Aorta (tissue), 5 donors: ENCODE data around the gene SLC13A3. TPM values are rescaled to one million over a fixed set of nuclear protein-coding genes. Genes with fewer than 3 reads are reported as not detected.

Experiments
- ATAC-seq: fragments of 200-7000 bp; cut with Tn5 transposase; one replicate; pipeline ENCODE4 v1.9.1; 2022; ENCODE audit warnings: moderate library complexity; ENCODE audit not compliant: low FRiP score
- DNase-seq, 2 donors: peaks; one replicate each; pipeline ENCODE4 v3.0.0-alpha.2; 2020
- H3K27ac ChIP-seq, 2 donors: one replicate each; pipeline ENCODE4 v1.5.1; 2013; ENCODE audit warnings: low read length in 2 of 2, mild to moderate bottlenecking in 2 of 2, moderate library complexity in 2 of 2, control low read depth in 1 of 2, inconsistent platforms in 1 of 2, low read depth in 1 of 2
- H3K27me3 ChIP-seq, 2 donors: one replicate each; pipeline ENCODE4 v1.6.1; 2013; ENCODE audit warnings: control low read depth in 1 of 2, low read length in 1 of 2, mild to moderate bottlenecking in 1 of 2, moderate library complexity in 1 of 2; ENCODE audit not compliant: insufficient read depth in 2 of 2, control insufficient read depth in 1 of 2
- H3K36me3 ChIP-seq, 2 donors: one replicate each; pipeline ENCODE4 v1.6.1; 2013; ENCODE audit warnings: control low read depth in 1 of 2, low read length in 1 of 2, mild to moderate bottlenecking in 1 of 2; ENCODE audit not compliant: insufficient read depth in 2 of 2, control insufficient read depth in 1 of 2
- H3K4me1 ChIP-seq, 2 donors: one replicate each; pipeline ENCODE4 v1.6.1; 2013; ENCODE audit warnings: low read length in 2 of 2, control low read depth in 1 of 2, mild to moderate bottlenecking in 1 of 2, moderate library complexity in 1 of 2; ENCODE audit not compliant: insufficient read depth in 2 of 2, control insufficient read depth in 1 of 2
- H3K4me3 ChIP-seq, 2 donors: one replicate each; pipeline ENCODE4 v1.5.1; 2013; ENCODE audit warnings: low read length in 2 of 2, control low read depth in 1 of 2, mild to moderate bottlenecking in 1 of 2
- H3K9me3 ChIP-seq: one replicate; pipeline ENCODE4 v1.6.1; 2013; ENCODE audit warnings: mild to moderate bottlenecking, low read length; ENCODE audit not compliant: control insufficient read depth
- WGBS, 2 donors: extraction: QIAGEN DNeasy Blood & Tissue Kit; methylation state at CpG; one replicate each; pipeline ENCODE4 v1.1.7; 2013; 5-methylcytosine and 5-hydroxymethylcytosine counted together
- intact Hi-C, 2 donors: fragments of 100-400 bp; cut with DNase I; formaldehyde crosslinking; loops; one replicate each; pipeline versions ENCODE4 v1.14.2 to v1.15.0; 2022
- polyA plus RNA-seq, 2 donors: library from polyadenylated mRNA; stranded (reverse); fragments of 200-250 nt; gene quantifications; one replicate each; pipeline ENCODE4 v1.2.3, GENCODE V29; 2013
- total RNA-seq, 2 donors: library from RNA; stranded (reverse); fragmentation: NEBNext Ultra II Directional; extraction: Animal tissue kit (Norgen Biotek cat#: 25700); gene quantifications; one replicate each; pipeline ENCODE4 v1.2.1, GENCODE V29; 2021
- donor health status: healthy with polysubstance abuse.
- donor health status: Bipolar disorder and iron deficiency.
- donor health status: DM: no; HTN: no; CAD: no.
- donor health status: DM: no; HTN: no; CAD: no.
- donor health status: DM: yes; HTN: yes; CAD: no.

The SLC13A3 gene
- total and polyA plus RNA-seq, 4 donors = 1.8 to 5.1 (median 3.7) TPM; not detected in 1

- intact Hi-C loops = no loop called here
- H3K4me3 ChIP-seq = no peak overlapping the region
- H3K4me1 ChIP-seq = no peaks in the 10 kb centered on the region
- DNase-seq = no peak
- H3K27ac ChIP-seq = no peak overlapping the region
- ATAC-seq = no peak
- no peaks in the 10 kb centered on the region for H3K36me3 ChIP-seq
- WGBS, 2 donors = 64 to 73% methylated on average over 7 of the region's 7 CpGs
- no peaks in the 10 kb centered on the region for H3K27me3 ChIP-seq
- H3K9me3 ChIP-seq = no peaks in the 10 kb centered on the region
Measured at GRCh38 chr20:46587986-46588385, 63.3 kb downstream of the SLC13A3 start.

GRCh38 chr20:46586724-46587123 lies 64.5 kb downstream of the SLC13A3 start:
- WGBS, 2 donors = 96 to 97% methylated on average over 5 of the region's 5 CpGs

DNA sequence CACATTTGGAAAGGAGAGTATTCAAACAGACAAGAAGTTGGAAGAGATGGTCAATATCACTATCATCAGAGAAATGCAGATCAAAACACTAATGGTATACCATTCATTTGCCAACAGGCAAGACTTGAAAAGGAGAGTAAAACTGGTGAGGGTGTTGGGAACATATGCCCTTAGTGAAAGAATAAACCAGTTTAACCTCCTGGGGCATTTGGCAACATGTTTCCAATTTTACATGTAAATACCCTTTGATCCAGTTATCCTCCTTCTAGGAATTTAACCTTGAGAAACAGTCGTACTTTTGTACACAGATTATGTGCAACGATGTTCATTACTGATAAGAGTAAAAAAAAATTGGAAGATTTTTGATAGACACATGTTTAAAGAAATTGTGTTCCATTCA lies 66.8 kb downstream of the SLC13A3 start:
- Histone ChIP-seq H3K27ac (no peak overlapping the region), H3K4me1 (no peaks in the 10 kb centered on the region), H3K4me3 (no peak overlapping the region), H3K9me3 (no peaks in the 10 kb centered on the region), H3K36me3 (no peaks in the 10 kb centered on the region), H3K27me3 (no peaks in the 10 kb centered on the region)
- DNase-seq = no peak
- intact Hi-C loops = no loop called here
- ATAC-seq = no peak
- WGBS, 2 donors = 69 to 79% methylated on average over 2 of the region's 2 CpGs

More at GRCh38 chr20:46586724-46587123, 64.5 kb downstream of the SLC13A3 start:
- Histone ChIP-seq H3K4me1 (no peaks in the 10 kb centered on the region), H3K27ac (no peak overlapping the region), H3K27me3 (no peaks in the 10 kb centered on the region), H3K9me3 (no peaks in the 10 kb centered on the region), H3K4me3 (no peak overlapping the region), H3K36me3 (no peaks in the 10 kb centered on the region)
- ATAC-seq (no peak), DNase-seq (no peak)
- intact Hi-C loops = no loop called here

DNA sequence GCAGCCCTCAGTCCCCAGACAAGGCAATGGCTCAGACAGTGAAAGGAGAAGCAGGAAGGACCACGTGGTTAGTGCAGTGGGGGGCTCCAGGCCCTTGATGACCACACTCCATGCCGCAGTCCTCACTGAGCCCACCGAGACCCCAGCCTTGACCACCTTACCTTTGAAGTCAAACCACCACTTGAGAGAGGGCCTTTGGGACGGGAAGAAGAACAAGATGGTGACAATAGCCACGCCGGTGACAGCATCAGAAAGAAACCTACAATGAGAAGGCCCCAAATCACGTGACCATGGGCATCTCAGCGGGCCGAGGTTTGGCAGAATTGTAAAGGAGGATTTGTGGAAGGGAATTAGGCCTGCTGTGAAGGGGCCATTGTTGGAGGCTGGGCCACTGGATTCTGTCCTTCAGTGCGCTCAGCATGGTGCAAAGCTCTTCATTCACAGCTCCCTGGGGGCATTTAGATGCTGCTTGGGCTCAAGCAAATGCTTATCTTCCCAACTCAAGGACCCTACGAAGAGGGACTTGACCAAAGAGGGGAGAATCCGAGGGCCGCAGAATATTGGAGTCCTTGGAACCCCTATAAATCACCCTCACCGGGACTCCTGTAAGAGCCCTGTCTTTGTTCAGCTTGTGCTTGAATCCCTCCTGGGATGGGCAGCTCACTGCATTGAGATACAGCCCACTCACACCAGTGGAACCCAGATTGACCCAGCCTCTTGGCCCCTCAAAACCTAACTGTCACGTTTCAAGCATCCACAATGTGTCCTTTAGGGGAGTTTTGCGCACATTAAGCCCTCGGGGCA lies 67.6 kb downstream of the SLC13A3 start:
- ATAC-seq (no peak), DNase-seq (peak in 1 of 2 donors; percentile 57)
- Histone ChIP-seq H3K4me1 (no peaks in the 10 kb centered on the region), H3K27ac (no peak overlapping the region), H3K36me3 (no peaks in the 10 kb centered on the region), H3K27me3 (no peaks in the 10 kb centered on the region), H3K9me3 (no peaks in the 10 kb centered on the region), H3K4me3 (no peak overlapping the region)
- intact Hi-C loops = no loop called here
- 77 to 79% methylated on average over 17 of the region's 17 CpGs for WGBS, 2 donors

DNA sequence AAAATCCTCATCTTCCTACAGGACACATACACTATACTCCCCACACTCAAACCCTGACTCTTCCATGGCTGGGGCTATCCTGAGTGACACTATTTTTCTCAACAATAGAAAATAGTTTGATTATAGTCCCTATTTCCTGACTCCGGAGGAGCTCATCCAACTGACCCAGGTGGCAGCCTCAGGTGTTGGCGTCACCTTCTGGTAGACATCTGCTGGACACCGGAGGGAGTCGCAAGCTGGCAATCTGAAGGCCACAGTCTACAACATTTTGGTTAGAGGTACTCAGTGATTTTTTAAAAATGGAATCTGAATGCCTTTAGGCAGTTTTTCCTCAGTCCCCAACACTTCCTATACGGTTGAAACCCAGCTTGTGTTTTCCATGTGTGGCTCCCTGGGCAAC lies 68.6 kb downstream of the SLC13A3 start:
- ATAC-seq (no peak), DNase-seq (no peak)
- Histone ChIP-seq H3K4me1 (no peaks in the 10 kb centered on the region), H3K27me3 (no peaks in the 10 kb centered on the region), H3K4me3 (no peak overlapping the region), H3K36me3 (no peaks in the 10 kb centered on the region), H3K27ac (no peak overlapping the region), H3K9me3 (no peaks in the 10 kb centered on the region)
- intact Hi-C loops = no loop called here
- WGBS, 2 donors = 89 to 90% methylated on average over 5 of the region's 5 CpGs

DNA sequence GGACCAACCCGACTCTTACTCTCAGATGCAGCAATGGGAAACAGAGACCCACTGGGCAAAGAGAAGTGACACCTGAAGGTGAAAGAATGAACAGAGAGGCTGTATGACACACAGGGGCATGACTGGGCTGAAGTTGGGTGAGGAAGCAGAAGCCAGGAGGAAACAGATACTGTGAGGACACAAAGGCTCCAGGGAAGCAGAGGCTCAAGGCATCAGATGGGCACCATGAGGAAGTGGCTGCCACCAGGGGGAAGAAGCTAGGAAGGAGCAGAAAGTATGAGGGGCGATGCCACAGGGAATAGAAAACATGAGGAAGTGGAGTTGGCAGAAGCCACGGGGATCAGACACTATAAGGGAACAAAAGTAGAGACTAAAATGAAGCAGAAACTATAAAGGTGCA lies 69.9 kb downstream of the SLC13A3 start:
- DNase-seq (no peak), ATAC-seq (no peak)
- no peak overlapping the region for H3K4me3 ChIP-seq
- no peaks in the 10 kb centered on the region for H3K4me1 ChIP-seq
- no peak overlapping the region for H3K27ac ChIP-seq
- H3K36me3 ChIP-seq = no peaks in the 10 kb centered on the region
- no peaks in the 10 kb centered on the region for H3K27me3 ChIP-seq
- 88 to 93% methylated on average over 3 of the region's 3 CpGs for WGBS, 2 donors
- intact Hi-C loops = no loop called here
- no peaks in the 10 kb centered on the region for H3K9me3 ChIP-seq

DNA sequence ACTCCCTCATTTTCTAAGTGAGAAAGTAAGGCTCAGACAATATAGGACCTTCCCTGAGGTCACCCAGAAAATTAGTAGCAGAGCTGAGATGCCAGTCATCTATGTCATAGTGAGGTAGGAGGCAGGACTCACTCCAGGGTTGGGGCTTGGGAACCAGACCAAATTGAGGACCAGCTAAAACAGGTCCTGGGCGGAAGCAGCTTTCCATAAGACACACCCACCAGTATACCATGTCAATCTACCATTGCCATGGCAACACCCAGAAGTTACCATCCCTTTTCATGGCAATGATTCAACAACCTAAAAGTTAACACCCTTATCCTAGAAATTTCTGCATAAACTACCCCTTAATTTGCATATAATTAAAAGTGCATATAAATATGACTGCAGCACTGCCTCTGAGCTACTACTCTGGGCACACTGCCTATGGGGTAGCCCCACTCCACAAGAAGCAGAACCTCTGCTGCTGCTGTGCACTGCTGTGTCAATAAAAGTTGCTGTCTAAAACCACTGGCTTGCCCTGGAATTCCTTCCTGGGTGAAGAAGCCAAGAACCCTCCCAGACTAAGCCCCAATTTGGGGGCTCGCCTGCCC lies 70.5 kb downstream of the SLC13A3 start:
- intact Hi-C loops = no loop called here
- WGBS, 2 donors = 91% methylated on average over 2 of the region's 2 CpGs
- no peak for ATAC-seq

GRCh38 chr20:46578745-46579144 lies 72.5 kb downstream of the SLC13A3 start:
- Histone ChIP-seq H3K4me1 (no peaks in the 10 kb centered on the region), H3K36me3 (no peaks in the 10 kb centered on the region), H3K9me3 (no peaks in the 10 kb centered on the region), H3K27me3 (no peaks in the 10 kb centered on the region), H3K4me3 (no peak overlapping the region), H3K27ac (no peak overlapping the region)
- intact Hi-C loops = no loop called here
- no peak for ATAC-seq
- DNase-seq = no peak
- WGBS, 2 donors = 87 to 92% methylated on average over 7 of the region's 7 CpGs

More for the DNA sequence above, 70.5 kb downstream of the SLC13A3 start:
- Histone ChIP-seq H3K27ac (no peak overlapping the region), H3K36me3 (no peaks in the 10 kb centered on the region), H3K9me3 (no peaks in the 10 kb centered on the region), H3K4me1 (no peaks in the 10 kb centered on the region), H3K27me3 (no peaks in the 10 kb centered on the region), H3K4me3 (no peak overlapping the region)
- DNase-seq = no peak
